ENCODE data around the gene ZEB2.

ZEB2 gene

DNA sequence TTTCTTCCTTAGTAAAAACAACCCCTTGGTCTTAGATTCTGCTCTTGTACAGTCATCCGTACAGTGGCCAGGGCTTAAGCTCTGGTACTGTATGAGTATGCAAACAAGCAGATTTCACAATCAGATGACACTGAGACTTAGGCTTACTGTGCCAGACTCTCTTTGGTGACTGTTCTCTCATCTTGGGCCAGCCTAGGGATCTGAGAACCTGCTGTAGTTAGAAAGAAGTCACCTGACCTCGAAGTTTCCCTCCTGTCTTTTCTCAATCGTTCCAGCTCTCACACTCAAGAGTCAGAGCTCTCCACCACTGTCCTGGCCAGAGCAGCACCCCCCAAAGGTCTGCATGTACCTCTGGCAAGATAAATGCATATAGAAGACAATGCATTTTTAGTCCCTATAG lies 63.2 kb downstream of the ZEB2 start:
- H3K4me2 ChIP-seq (ENCODE audit: low read length): peak overlapping the region; percentile 72
- no peaks in the 10 kb centered on the region for H3K36me3 ChIP-seq (ENCODE audit: insufficient read depth, low read length)
- peaks cover 100% of the 10 kb centered on the region for H3K4me1 ChIP-seq (ENCODE audit: insufficient read depth, low read length, severe bottlenecking)

GRCh38 chr2:144455987-144456386 lies 63.9 kb downstream of the ZEB2 start:
- Histone ChIP-seq H3K4me2 (ENCODE audit: low read length) (peak overlapping the region; percentile 72), H3F3A (ENCODE audit: insufficient read depth, low read length) (0 out of 2 replicates have a peak, but pooled peaks cover 4% of the 10 kb centered on the region), H3K4me3 (ENCODE audit: low read depth, low read length, poor library complexity, severe bottlenecking) (no peak overlapping the region), H3K36me3 (ENCODE audit: insufficient read depth, low read length) (no peaks in the 10 kb centered on the region), H3K79me2 (ENCODE audit: insufficient read depth, low read length) (peaks cover 28% of the 10 kb centered on the region), H3K9ac (ENCODE audit: low read length) (peak overlapping the region; percentile 27; the same call in 1 of the 2 replicates), H3K4me1 (ENCODE audit: insufficient read depth, low read length, severe bottlenecking) (peaks cover 100% of the 10 kb centered on the region), H3K9me2 (ENCODE audit: low read depth, low read length) (no peaks in the 10 kb centered on the region), H2AFZ (ENCODE audit: low read length) (no peak overlapping the region), H3K27me3 (ENCODE audit: insufficient read depth, low read length) (no peaks in the 10 kb centered on the region), H4K20me1 (ENCODE audit: insufficient read depth, low read length) (no peaks in the 10 kb centered on the region), H3K27ac (ENCODE audit: low read depth, low read length, poor library complexity, severe bottlenecking) (peak overlapping the region; percentile 81), H3K9me3 (ENCODE audit: low read length) (no peaks in the 10 kb centered on the region)
- TF ChIP-seq, protein P1, sequence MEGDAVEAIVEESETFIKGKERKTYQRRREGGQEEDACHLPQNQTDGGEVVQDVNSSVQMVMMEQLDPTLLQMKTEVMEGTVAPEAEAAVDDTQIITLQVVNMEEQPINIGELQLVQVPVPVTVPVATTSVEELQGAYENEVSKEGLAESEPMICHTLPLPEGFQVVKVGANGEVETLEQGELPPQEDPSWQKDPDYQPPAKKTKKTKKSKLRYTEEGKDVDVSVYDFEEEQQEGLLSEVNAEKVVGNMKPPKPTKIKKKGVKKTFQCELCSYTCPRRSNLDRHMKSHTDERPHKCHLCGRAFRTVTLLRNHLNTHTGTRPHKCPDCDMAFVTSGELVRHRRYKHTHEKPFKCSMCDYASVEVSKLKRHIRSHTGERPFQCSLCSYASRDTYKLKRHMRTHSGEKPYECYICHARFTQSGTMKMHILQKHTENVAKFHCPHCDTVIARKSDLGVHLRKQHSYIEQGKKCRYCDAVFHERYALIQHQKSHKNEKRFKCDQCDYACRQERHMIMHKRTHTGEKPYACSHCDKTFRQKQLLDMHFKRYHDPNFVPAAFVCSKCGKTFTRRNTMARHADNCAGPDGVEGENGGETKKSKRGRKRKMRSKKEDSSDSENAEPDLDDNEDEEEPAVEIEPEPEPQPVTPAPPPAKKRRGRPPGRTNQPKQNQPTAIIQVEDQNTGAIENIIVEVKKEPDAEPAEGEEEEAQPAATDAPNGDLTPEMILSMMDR (IDR thresholded peaks at IDR 0.05; ENCODE audit: low read length): no peak

More for the DNA sequence above, 63.2 kb downstream of the ZEB2 start:
- H2AFZ ChIP-seq (ENCODE audit: low read length): no peak overlapping the region
- peaks cover 24% of the 10 kb centered on the region for H3K79me2 ChIP-seq (ENCODE audit: insufficient read depth, low read length)
- no peaks in the 10 kb centered on the region for H4K20me1 ChIP-seq (ENCODE audit: insufficient read depth, low read length)
- no peaks in the 10 kb centered on the region for H3K27me3 ChIP-seq (ENCODE audit: insufficient read depth, low read length)
- H3K27ac ChIP-seq (ENCODE audit: low read depth, low read length, poor library complexity, severe bottlenecking): peak overlapping the region; percentile 81
- H3K4me3 ChIP-seq (ENCODE audit: low read depth, low read length, poor library complexity, severe bottlenecking): peak overlapping the region; percentile 8
- H3F3A ChIP-seq (ENCODE audit: insufficient read depth, low read length): 0 out of 2 replicates have a peak, but pooled peaks cover 4% of the 10 kb centered on the region
- H3K9me3 ChIP-seq (ENCODE audit: low read length): no peaks in the 10 kb centered on the region
- no peaks in the 10 kb centered on the region for H3K9me2 ChIP-seq (ENCODE audit: low read depth, low read length)
- TF ChIP-seq EZH2 (IDR thresholded peaks at IDR 0.05; ENCODE audit: borderline replicate concordance, low read length): no peak
- TF ChIP-seq, protein P1 (IDR thresholded peaks at IDR 0.05; ENCODE audit: low read length): peak; percentile 22; the same call in 1 of the 2 replicates
- peak overlapping the region; percentile 40; the same call in 1 of the 2 replicates for H3K9ac ChIP-seq (ENCODE audit: low read length)

DNA sequence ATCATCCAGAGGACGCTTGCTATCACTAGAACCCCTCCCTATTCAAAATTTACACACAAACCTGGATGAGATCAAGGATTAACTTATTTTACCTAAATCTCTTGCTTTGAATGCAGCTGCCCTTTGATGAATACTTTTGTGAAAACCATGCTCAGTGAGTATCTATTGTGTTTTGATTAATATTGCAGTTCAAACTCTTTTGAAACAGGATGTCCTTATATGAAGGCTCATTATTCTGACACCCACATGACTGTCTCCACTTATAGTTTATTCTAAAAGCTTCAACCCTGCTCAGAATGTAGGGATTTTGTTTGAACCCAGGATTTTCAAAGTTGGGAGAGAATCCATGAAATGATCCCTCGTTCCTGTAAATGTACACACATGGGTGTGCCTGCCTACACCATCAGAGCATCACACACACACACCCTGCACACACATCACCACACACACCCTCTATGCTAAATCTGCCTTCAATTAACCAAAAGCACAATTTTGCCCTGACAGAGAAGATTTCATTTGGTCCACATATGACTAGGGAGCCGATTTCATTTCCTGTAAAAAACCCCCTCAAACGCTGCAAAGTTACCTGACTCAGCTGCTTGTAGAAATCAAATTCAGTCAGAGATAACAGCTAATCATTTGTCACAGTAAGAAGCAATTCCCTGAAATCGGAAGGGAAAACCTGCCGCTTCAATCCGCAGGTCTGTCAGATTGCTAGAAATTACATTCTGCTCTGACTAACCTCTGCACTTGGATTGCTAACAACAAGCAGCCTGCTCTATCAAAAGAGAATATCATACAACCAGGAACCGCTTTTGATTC lies 65.2 kb downstream of the ZEB2 start:
- Histone ChIP-seq H3K4me2 (ENCODE audit: low read length) (peak overlapping the region; percentile 72), H2AFZ (ENCODE audit: low read length) (no peak overlapping the region), H3F3A (ENCODE audit: insufficient read depth, low read length) (0 out of 2 replicates have a peak, but pooled peaks cover 4% of the 10 kb centered on the region), H3K79me2 (ENCODE audit: insufficient read depth, low read length) (peaks cover 32% of the 10 kb centered on the region), H3K9me3 (ENCODE audit: low read length) (no peaks in the 10 kb centered on the region), H3K9me2 (ENCODE audit: low read depth, low read length) (no peaks in the 10 kb centered on the region), H3K4me3 (ENCODE audit: low read depth, low read length, poor library complexity, severe bottlenecking) (peak overlapping the region; percentile 43), H3K4me1 (ENCODE audit: insufficient read depth, low read length, severe bottlenecking) (peaks cover 100% of the 10 kb centered on the region), H3K9ac (ENCODE audit: low read length) (peak overlapping the region; percentile 49; the same call in 1 of the 2 replicates), H4K20me1 (ENCODE audit: insufficient read depth, low read length) (no peaks in the 10 kb centered on the region), H3K27ac (ENCODE audit: low read depth, low read length, poor library complexity, severe bottlenecking) (peak overlapping the region; percentile 81), H3K27me3 (ENCODE audit: insufficient read depth, low read length) (no peaks in the 10 kb centered on the region), H3K36me3 (ENCODE audit: insufficient read depth, low read length) (no peaks in the 10 kb centered on the region)
- TF ChIP-seq, protein P1 (IDR thresholded peaks at IDR 0.05; ENCODE audit: low read length): no peak
- TF ChIP-seq EZH2 (IDR thresholded peaks at IDR 0.05; ENCODE audit: borderline replicate concordance, low read length): no peak
